GM18498 (cell line): ENCODE data around the gene CHCHD6.

Experiments
- ATAC-seq: cut with Tn5 transposase; IDR thresholded peaks from one replicate; pipeline ENCODE4 v1.9.1; 2021; ENCODE audit warnings: mild to moderate bottlenecking, moderate library complexity; ENCODE audit not compliant: unreplicated experiment

CHCHD6 gene

GRCh38 chr3:126699011-126699410, 5.0 kb upstream of the CHCHD6 start:
- ATAC-seq = no peak

DNA sequence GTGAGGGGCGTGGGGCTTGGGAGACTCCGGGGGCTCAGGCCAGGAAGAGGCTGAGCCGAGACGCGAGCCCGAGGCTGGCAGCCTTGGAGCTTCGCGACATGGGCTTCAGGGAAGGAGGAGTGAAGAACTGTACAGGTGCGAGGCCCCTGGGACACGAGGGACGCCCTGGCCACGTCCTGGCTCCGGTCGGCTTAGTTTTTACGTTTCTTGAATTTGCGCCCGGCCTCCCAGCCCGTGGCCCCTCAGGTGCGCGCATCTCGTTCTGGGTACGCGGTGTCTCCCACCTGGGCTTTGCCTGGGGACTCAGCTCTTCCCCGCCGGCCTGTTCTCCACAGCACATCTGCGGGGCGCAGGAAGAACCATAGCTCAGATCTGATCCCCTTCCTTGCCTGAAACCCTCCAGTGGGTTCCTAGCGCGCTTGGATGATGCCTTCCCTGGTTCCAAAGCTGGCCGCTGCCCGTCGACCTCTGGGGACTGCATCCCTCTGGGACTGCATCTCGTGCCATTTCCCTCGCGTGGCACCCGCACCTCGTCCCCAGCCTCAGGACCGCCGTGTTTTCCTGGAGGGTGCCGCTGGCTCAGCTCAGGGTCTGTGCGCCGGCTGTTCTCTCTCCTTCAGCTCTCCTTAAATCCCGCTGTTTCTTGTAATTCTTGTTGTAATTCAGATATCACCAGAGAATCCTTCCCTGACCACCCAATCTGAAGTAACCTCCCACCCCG, 614 bp downstream of the CHCHD6 start:
- no peak for ATAC-seq

GRCh38 chr3:126706631-126707030, 2.6 kb downstream of the CHCHD6 start:
- ATAC-seq = no peak

- ATAC-seq = no peak
Observed at GRCh38 chr3:126711121-126711760, 7.2 kb downstream of the CHCHD6 start.

DNA sequence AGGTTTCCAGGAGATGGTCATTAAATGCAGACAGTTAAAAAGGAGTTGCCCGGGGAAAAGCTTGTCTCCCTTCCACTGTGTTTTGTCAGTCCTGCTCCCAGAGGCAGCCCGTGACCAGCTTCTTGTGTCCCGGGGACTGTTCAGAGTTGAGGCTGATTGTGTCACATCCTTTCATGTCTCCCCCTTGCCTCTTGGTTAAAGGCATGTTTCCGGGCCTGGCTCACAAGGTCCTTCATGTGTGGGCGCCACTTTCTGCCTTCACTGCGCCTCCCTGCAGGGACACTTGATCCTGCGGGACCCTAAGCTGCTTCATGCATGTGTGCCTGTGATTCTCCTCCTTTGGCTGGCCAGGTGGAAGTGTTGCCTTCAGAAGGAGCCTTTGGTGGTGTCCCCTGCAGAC, 9.2 kb downstream of the CHCHD6 start:
- no peak for ATAC-seq

DNA sequence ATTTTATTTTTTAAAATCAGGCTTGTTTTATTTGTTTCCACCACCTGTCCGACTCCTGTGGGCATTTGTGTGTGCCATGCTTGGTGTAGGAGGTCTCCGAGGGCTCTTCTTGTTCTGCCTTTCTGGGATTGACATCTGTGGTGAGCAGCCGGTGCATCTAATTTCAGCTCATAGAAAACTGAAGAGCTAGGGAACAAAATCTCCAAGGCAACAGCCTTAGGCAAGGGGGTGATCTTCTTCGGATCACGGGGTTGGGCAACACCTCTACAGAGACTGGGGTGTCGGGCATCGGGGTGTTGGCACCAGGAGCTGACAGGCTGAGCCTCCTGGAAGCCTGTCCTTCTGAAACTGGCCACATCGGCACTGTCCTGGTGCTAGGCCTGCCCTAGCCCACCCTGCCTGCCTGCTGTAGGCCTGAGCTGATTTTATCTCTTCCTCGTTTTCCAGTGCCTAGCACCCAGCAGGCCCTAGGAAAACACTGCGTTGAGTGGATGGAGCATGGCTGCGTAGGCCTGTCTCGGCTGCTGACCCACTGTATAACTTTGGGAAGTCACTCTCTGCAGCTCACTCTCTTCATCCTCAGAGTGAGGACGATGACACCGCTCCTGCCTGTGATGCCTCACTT, 10.3 kb downstream of the CHCHD6 start:
- ATAC-seq = no peak

- no peak for ATAC-seq
Observed at GRCh38 chr3:126714921-126715320, 10.9 kb downstream of the CHCHD6 start.

DNA sequence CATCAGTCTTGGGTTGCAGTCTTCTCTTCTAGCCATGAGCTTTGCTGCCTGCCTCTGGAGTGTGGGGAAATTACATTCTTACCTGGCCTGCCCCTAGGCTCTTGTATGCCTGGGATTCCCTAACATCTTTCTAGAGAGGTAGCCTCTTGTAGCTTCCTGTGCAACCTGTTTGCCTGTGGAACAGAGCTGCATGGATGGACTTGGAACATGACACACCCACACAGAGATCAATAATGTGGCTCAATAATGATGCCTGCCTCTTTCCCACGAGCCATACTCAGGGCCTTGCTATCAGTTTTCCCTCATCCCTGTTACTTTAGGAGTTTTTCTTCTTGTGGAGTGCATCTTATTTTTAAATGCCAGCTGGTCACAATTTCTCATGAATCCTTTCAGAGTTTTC, 11.4 kb downstream of the CHCHD6 start:
- ATAC-seq = no peak

- no peak for ATAC-seq
Observed at GRCh38 chr3:126716057-126716456, 12.0 kb downstream of the CHCHD6 start.

GRCh38 chr3:126718561-126719445, 14.8 kb downstream of the CHCHD6 start:
- ATAC-seq = no peak

DNA sequence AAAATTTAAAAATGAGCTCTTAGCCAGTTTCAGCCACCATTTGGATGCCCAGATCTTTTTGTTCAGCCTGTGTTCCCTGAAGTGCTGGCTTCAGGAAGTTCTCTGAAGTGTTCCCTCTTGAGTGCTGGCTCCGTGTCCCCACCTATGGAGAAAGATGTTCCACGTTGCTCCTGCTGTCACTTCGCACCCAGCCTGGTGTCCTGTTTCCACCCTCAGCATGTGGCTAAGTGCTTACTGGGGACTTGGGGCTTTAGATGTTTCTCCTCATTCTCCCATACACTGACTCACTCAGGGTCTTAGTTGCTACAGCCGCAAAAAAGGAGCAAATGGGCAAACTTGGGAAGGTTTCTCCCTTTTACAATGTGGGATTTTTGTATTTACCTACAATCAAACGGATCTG, 16.6 kb downstream of the CHCHD6 start:
- no peak for ATAC-seq

- no peak for ATAC-seq
Observed at GRCh38 chr3:126721246-126721645, 17.2 kb downstream of the CHCHD6 start.

DNA sequence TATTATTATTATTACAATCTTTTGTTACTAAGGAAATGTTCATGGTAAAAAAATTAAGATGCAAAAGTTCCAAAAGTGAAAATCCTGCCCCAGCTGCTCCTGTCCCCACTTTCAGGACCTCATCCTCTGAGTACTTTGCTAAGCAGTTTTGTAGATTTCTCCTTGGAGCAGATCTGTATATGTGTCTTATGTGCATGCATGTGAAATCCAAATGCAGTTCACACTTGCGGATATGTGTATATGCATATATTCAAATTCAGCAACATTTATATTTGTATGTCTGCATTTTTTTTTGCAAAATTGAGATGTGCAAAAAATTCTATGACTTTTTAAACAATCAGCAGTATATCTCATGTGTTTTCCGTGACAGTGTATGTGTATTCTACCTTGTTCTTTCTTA, 19.2 kb downstream of the CHCHD6 start:
- no peak for ATAC-seq

DNA sequence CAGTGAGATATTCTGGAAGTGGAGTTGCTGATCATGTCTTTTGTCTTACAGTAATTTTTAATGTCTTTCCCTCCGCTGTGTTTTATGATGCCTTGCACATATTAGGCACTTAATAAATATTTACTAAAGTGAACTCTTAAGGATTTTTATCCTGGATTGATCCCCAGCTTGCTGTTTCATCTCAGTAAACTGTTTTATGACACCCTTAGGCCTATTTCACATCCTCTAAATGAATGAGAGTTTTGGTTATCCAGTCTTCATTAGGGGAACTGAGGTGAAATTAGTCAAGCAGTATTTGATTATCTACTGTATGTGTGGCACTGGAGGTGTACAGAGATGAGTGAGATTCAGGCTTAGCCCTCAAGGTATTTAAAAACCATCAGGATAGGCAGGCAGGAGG, 19.8 kb downstream of the CHCHD6 start:
- no peak for ATAC-seq

DNA sequence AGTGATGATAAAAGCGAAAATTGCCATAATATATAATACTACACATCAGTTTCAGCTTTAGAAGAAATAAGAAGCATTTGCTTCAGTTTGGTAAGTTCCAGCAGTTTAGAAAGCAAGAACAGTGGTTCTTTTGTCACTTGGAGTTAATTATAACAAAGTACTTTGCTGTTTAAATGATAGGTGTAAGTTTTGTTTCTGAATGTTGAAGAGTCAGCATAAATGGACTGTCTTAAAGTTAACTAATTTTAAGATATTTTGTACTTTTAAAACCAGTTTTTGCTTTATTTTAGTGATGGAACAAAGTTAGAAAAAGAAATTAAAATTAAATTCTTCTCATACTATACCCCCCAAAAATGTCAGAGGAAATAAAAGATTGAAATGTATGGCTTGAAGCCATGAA, 24.6 kb downstream of the CHCHD6 start:
- ATAC-seq = no peak

DNA sequence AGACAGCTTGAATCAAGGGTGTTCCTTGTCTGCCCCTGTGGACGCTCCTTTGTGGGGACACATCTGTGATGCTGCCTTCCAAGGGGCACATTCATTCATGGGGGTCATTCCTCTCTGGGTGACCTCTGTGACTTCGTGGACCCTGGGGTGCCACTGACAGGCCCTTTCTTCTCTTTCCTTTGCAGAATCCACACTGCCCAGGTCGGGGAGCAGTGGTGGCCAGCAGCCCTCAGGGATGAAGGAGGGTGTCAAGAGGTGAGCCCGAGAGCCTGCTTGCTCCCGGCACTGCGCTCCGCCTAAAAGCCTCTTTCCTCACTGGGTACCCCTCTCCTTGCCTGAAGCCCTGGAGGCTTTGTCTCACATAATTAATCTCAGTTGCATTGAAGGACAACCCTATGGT, 26.3 kb downstream of the CHCHD6 start:
- no peak for ATAC-seq

DNA sequence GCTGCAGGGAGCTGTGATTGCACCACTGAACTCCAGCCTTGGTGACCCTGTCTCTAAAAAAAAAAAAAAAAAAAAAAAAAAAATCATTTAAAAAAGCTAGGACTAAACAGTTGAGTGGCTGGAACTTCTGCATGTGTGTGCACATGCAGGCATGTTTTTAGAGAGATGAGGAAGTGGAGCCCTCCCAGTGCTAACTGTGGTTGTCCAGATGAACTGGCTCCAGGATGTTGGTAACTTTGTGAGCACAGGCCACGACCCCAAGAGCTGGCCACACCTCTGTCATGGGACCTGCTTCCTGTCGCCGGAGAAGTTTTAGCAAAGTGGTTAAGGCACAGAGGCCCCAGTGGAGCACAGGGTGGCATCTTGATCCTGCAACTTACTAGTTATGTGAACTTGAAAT, 27.0 kb downstream of the CHCHD6 start:
- ATAC-seq = no peak

DNA sequence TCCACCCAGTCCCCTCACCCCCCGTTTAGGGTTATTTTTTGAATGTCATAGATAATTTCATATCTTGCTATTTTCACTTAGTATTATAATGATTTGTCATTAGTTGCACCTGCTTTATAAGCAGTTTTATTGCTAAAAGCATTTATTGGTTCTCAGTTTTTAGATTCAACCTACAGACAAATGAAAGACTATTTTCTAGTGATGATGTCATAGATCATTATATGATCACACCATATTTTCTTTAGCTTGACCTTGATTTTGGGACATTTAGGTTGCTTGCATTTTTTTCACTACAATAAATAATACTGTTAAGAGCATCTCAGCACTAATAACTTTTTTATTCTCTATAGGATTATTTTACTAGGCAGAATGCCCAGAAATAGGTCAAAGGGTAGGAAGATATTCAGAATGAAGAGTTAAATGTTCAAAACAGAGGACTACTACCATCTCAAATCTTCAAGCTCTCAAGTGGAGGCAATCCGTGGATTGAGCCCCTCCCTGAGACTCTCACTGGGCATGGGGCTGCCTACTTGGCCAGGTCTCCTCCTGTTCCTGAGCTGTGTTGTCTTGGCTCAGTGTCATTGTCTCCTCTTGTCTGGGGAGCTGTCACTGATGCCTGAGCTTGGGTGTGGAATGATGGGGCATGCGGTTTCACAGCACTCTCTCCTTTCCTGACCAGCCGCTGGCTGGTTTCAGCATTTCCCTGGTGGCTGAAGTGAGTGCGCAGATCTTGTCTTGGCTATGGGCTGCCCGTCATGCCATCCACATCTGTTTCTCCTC, 28.4 kb downstream of the CHCHD6 start:
- ATAC-seq = no peak

GRCh38 chr3:126733061-126733430, 29.0 kb downstream of the CHCHD6 start:
- ATAC-seq = no peak

DNA sequence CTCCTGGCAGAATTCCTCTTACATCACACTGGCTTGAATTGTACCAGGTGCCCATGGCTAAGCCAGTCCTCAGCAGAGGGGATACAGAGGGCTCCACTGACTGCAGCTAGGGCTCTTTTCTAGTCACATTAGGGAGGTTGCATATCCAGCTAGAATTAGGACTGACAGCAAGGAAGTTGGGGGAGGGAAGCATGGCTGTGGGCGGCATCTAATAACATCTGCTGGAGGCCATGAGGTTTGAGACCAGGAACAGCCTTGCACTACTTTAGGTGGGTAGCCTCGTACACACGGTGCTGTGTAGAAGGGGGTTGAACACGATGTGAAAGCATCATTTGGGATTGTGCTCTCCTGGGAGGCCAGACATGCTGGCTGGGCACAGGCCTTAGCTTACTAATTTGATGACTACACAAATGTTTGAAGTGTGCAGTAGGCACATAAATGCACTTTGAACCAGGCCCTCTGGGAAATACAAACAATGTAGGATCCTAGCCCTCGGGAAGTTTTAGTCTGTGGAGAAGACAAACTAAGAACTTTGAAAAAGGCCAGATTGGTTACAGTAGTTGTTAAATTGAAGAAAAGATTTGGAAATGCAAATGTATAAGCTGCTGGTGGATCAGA, 30.2 kb downstream of the CHCHD6 start:
- no peak for ATAC-seq
